ENCODE measurements around the gene ETFA.

DNA sequence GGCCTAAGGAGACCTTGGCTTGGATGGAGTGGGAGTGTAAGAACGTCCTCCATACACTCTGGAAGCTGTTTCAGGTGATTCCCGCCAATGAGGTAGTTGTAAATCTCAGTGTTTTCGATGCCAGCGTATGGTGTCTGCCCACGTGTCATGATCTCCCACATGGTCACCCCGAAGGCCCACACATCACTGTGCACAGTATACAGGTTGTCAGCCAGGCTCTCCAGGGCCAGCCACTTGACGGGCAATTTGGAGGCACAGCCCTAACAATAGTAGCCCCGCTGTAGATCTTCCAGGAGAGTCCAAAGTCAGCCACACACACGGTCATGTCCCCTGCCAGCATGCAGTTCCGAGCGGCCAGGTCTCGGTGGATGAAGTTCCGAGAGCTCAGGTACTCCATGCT is 51.9 kb downstream of the ETFA start:
- TF ChIP-seq, protein P1, sequence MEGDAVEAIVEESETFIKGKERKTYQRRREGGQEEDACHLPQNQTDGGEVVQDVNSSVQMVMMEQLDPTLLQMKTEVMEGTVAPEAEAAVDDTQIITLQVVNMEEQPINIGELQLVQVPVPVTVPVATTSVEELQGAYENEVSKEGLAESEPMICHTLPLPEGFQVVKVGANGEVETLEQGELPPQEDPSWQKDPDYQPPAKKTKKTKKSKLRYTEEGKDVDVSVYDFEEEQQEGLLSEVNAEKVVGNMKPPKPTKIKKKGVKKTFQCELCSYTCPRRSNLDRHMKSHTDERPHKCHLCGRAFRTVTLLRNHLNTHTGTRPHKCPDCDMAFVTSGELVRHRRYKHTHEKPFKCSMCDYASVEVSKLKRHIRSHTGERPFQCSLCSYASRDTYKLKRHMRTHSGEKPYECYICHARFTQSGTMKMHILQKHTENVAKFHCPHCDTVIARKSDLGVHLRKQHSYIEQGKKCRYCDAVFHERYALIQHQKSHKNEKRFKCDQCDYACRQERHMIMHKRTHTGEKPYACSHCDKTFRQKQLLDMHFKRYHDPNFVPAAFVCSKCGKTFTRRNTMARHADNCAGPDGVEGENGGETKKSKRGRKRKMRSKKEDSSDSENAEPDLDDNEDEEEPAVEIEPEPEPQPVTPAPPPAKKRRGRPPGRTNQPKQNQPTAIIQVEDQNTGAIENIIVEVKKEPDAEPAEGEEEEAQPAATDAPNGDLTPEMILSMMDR (IDR thresholded peaks at IDR 0.05), result no peak
- TF ChIP-seq ZFX (IDR thresholded peaks at IDR 0.05; ENCODE audit: borderline replicate concordance), result no peak
